A204.1 (cell line): ENCODE results near the gene NDUFA8.

Experiments
- FAIRE-seq: peaks from 2 replicates; lab custom pipeline; 2012; peaks lifted over from hg19 to GRCh38; lab: Jason Lieb, UNC

NDUFA8 gene

GRCh38 chr9:122159026-122159924, at the start of gene NDUFA8, which contains the start of gene MORN5:
Gene NDUFA8 (minus strand): TSS chr9:122159779. CDS start chr9:122159677, 102 bp downstream.
Gene MORN5 (plus strand): TSS chr9:122159908. CDS start chr9:122159973, 65 bp downstream.
- FAIRE-seq, result peak; percentile 71

- no peak for FAIRE-seq
Observed at GRCh38 chr9:122207096-122207495, 47.5 kb upstream of the NDUFA8 start.

DNA sequence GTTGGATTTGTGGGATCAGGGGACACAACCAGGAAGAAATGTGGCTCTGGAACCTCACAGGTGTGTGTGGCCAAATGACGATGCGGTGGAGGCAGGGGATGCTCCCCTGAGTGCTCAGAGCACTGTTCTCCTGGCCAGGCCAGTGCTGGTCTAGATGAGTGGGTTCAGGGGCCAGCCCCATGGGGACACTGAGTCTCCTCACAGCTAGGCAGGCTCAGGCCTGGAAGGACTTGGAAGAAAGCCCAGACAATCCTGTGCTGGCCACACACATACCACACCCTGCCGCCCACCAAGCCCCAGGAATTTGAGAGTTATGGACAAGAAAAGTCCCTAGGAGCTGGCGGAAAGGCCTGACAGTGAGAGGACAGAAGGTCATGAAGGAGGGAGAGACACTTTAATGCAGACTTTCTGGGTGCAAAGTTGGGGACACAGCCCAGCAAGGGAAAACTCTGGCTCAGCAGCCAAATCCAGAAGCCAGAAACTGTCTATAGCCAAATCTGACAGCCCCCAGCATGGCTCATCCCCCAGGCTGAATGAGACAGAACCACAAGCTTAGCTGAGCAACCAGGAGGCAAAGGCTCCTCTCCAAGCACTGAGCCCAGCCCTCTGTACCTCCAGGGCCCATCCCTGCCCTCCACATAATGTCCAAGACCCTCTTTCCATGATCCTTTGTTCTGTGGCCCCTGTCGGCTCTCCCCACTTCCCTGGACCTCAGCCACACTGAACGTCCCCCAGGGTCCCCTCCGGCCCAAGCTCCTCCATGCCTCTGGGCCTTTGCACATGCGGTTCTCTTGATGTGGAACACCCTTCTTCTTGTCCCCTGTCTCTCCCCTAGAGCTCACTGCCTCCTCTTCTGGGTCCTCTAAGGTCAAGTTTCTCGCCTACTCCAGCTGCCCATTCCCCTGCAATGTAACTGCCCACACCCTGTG, 46.8 kb upstream of the NDUFA8 start:
- no peak for FAIRE-seq

GRCh38 chr9:122205176-122205575, 45.6 kb upstream of the NDUFA8 start:
- no peak for FAIRE-seq

- no peak for FAIRE-seq
Observed at GRCh38 chr9:122204491-122204890, 44.9 kb upstream of the NDUFA8 start.

DNA sequence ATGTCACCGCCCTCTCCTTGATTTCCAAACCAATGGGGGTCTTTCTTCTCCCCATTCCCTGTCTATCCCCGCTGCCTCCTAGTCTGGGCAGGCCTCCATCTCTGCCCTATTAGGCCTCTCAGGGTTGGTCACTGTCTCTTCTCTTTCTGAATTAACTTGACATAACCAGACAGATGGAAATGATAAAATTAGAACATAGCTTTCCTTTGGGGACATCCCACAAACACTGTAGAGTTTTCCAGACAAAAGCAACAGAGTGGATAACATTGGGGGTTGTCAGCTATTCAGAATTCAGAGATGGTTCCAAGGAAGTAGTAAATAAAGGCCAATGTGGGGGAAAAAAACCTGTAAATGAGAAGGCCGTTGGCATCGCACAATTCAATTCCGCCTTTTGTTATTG, 44.5 kb upstream of the NDUFA8 start:
- FAIRE-seq, result no peak

GRCh38 chr9:122202111-122202510, 42.5 kb upstream of the NDUFA8 start:
- FAIRE-seq, result no peak

DNA sequence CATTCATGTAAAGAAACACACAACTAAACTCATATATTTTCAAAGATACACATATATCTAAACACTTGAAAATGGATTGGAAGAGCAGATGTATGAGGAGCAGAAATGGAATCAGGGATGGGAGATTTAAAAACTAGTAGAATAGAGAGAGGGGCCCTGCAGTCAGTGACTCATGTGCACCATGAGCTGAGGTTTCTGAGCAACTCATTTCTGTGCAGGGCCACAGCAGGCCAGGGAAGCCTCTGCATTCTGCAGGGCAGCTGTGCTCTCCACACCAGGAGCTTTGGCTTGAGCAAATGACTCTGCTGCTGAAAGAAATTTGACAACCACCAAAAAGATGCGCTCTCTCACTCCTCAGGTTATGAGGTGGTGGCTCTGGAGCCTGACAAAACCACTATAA, 42.1 kb upstream of the NDUFA8 start:
- no peak for FAIRE-seq

DNA sequence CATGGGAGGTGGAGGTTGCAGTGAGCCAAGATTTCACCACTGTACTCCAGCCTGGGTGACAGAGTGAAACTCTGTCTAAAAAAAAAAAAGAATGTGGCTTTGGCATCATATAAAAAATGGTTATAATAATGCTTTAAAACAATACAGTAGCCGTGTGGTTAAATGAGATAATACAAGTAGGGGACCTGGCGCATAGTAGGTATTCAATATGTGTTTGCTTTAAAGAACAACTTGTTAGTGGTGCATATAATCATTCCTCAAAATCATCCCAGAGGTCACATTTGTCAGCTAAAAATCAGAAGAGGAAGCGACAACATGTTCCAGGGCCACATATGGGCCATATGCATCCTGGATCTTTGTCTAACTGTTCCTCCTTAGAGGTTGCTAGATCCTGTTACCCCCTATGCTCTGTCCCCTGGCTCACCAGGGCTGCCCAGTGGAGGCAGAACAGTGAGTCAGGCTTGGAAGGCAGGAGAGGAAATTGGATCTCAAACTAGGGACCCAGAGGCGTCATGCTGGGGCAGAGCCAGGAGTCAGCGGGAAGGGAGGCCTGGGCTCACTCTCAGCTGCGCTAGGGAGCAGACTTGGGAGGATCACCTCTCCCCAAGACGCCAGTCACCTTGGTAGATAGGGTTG, 41.5 kb upstream of the NDUFA8 start:
- no peak for FAIRE-seq

DNA sequence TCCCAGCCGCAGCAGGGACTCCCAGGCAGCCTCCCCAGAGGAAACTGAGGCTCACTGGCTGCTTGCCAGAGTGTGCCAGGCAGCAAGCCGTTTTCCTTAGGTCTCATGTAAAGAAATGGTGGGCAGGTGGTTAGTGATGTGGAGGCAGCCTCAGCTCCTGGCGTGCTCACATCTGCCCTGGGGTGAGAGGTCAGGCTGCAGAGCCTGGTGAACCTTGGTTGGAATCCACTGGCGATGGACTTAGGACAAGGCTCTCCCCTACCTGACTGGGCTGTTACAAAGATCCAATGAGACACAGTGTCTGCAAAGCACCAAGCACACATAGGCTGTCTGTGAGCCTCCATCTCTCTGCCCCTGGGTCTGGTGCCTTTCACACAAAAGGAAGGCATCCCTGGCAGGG, 38.3 kb upstream of the NDUFA8 start:
- no peak for FAIRE-seq

- FAIRE-seq, result no peak
Observed at GRCh38 chr9:122197426-122197825, 37.8 kb upstream of the NDUFA8 start.

DNA sequence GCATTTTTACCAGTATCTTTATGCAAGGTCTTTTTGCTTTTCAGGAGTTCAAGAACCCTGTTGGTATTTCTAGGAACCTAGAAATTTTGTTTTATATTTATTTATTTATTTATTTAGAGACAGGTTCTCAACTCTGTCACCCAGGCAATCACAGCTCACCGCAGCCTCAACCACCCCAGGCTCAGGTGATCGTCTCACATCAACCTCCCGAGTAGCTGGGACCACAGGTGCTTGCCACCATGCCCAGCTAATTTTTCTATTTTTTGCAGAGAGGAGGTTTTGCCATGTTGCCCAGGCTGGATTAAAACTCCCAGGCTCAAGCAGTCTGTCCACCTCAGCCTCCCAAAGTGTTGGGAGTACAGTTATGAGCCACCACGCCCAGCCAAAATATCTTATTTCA, 36.3 kb upstream of the NDUFA8 start:
- no peak for FAIRE-seq

DNA sequence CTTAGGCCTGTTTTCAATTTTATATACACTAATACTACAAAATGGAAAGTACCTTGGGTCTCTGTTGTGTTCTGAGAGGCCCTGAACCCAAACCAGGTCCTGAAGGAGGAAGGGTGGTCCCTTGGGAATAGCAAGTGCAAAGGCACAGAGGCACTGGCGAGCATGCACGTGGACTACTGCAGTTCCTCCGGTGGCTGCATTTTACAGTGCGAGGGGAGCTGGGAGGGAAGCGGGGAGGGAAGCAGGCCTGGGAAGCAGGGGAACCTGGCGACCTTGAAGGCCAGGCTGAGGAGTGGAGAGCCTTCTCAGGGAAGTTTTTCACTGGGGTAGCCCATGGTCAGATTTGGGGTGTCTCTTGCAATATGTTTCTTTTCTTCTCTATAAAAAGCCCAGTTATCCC, 34.1 kb upstream of the NDUFA8 start:
- no peak for FAIRE-seq

- no peak for FAIRE-seq
Observed at GRCh38 chr9:122192914-122193525, 33.4 kb upstream of the NDUFA8 start.

DNA sequence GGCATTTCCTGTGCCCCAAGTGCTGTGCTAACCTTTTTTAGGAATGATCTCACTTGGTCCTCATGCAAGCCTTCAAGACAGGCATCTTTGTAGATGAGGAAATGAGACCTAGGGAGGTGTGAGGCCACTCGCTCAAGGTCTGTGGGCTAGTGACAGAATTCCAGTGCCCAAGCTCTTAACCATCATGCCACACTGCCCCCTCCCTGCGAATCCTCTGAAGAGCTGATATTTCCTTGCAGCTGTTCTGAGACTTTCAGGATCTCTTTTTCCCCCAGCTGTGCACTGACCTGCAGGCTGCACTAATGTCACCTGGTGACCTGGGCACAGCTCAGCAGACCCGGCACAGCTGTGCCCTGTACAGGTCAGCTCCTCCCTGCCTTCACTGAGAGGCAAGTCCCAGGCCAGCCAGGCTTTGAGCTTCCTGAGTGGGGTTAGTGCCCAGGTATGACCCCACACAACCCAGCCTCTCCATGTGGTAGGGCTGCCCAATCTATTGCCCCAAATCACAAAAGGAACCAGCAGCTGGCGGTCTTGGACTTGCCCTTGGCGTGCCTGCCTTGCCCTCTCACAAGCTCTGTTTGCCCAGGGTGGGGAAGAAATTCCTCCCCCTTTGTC, 32.8 kb upstream of the NDUFA8 start:
- FAIRE-seq, result no peak

DNA sequence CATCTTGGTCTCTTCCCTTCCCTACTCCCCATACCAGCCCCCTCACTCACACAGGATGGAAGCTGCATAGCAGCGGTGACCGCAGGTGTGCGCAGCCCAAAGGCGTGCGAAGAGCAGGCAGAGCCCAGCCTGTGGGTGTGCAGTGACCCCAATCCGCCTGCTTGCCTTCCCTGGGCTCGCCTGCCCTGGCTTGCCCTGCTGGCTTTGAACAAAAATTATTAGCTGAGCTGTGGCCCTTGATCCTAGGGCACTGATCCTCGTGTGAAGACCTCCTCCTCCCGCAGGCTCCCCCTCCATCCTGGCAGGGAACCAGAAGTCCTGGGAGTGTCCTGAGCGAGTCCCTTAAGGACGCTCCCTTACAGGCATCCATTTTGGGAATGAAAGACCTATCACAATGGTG, 32.0 kb upstream of the NDUFA8 start:
- FAIRE-seq, result no peak

- FAIRE-seq, result no peak
Observed at GRCh38 chr9:122190597-122191381, 31.2 kb upstream of the NDUFA8 start.

- FAIRE-seq, result no peak
Observed at GRCh38 chr9:122188369-122188768, 28.8 kb upstream of the NDUFA8 start.

GRCh38 chr9:122186777-122187470, 27.3 kb upstream of the NDUFA8 start:
- no peak for FAIRE-seq

GRCh38 chr9:122186301-122186700, 26.7 kb upstream of the NDUFA8 start:
- no peak for FAIRE-seq
